Measurements from ENCODE around the gene TMX1. TPM values are rescaled to one million over a fixed set of nuclear protein-coding genes. Genes with fewer than 3 reads are reported as not detected.

Gene TMX1
- total RNA-seq (10 to 100 TPM in 3 of 10 donors, 1 to 10 TPM in 7; 5.6 to 14.5 (median 6.9) TPM), polyA plus RNA-seq (1 to 10 TPM; 4.0 to 6.7 TPM)
- long read RNA-seq, donor 1, transcript TMX1-201 (8 exons, 3,995 nt), result major isoform, 20 of 25 reads
- long read RNA-seq, donor 1, partial matches to known transcripts, result 0 of 25 reads
- long read RNA-seq, donor 1, other reads (novel, unspliced or antisense), result 5 of 25 reads
- long read RNA-seq, donor 2, transcript TMX1-201 (8 exons, 3,995 nt), result major isoform, 18 of 20 reads
- long read RNA-seq, donor 2, partial matches to known transcripts, result 1 of 20 reads
- long read RNA-seq, donor 2, other reads (novel, unspliced or antisense), result 1 of 20 reads
- long read RNA-seq, donor 3, transcript TMX1-201 (8 exons, 3,995 nt), result major isoform, 69 of 72 reads
- long read RNA-seq, donor 3, partial matches to known transcripts, result 1 of 72 reads
- long read RNA-seq, donor 3, other reads (novel, unspliced or antisense), result 2 of 72 reads

GRCh38 chr14:51239813-51240803 is at the start of gene TMX1:
Gene TMX1, plus strand, starts transcription at chr14:51240247. Its CDS starts 46 bp downstream, at chr14:51240293.
- DNase-seq (peak; percentile 94 to 97), ATAC-seq (peak; percentile 99 to 100 (median 100))
- Histone ChIP-seq H3K36me3 (peaks cover 0 to 13% (median 0%) of the 10 kb centered on the region in 9 donors), H3K27ac (peak within 1 kb of the TSS; percentile 16 to 91 (median 81)), H3K9me3 (no peaks in the 10 kb centered on the region), H3K27me3 (no peaks in the 10 kb centered on the region), H3K4me1 (peaks cover 0 to 40% (median 23%) of the 10 kb centered on the region in 9 donors), H3K4me3 (peak within 1 kb of the TSS; percentile 60 to 92 (median 82))
- peak in 2 of 9 donors; percentile 6 to 23 for TF ChIP-seq CTCF (IDR thresholded peaks at IDR 0.05)
- intact Hi-C loops (cut with DNase I), result loop anchor here in 1 of 10 donors (10.0 kb wide), 1 partner anchor 285 kb away; no protein-coding TSS in a partner anchor
- WGBS, 2 donors, result 1% methylated on average over 65 of the region's 65 CpGs

GRCh38 chr14:51201890-51202289 is 38.2 kb upstream of the TMX1 start:
- no peak for ATAC-seq
- Histone ChIP-seq H3K27ac (no peak overlapping the region), H3K36me3 (no peaks in the 10 kb centered on the region), H3K9me3 (no peaks in the 10 kb centered on the region), H3K4me1 (no peaks in the 10 kb centered on the region), H3K27me3 (peaks cover 0 to 3% (median 0%) of the 10 kb centered on the region in 7 donors), H3K4me3 (no peak overlapping the region)
- intact Hi-C loops (cut with DNase I), result loop anchor here in 2 of 10 donors (10.0 kb wide), 2 partner anchors 227 to 237 kb away; no protein-coding TSS in a partner anchor
- no peak for DNase-seq
- WGBS, 2 donors, result 84 to 92% methylated on average over 2 of the region's 2 CpGs
- no peak for TF ChIP-seq CTCF (IDR thresholded peaks at IDR 0.05)

DNA sequence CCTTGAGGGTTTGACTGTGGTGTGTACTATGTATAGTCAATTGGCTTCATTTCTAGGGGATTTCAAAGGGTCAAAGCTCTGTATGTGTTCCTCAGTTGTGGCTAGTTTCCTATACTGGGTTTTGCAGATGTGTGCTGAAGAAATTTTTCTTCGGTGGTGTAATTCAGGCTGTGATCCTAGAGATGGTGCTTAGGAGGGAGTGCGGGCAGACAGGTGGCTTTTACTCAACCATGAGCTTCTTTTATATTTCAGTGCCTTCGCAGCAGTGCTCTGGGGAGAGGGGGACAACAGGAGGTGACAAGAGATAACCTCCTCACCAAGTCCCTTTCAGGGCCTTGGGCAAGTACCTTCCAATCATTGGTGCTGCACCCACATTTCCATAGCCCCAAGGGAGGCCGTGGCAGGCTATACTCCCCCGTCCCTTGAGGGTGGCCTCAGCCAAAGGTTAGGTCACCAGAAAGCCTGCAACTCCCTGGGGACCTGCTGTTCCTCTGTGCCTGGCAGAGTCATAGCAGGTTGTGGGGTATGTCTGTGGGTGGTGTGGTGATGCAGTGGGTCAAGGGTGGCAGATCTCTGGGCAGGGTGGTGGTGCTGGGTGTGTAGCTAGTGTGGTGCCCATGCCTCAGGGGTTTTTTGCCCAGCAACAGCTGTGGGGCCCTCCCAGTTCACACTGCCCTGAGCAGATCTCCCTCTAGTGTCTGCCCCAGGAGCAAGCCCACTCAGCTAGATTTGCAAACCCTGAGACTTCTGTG is 37.0 kb upstream of the TMX1 start:
- no peaks in the 10 kb centered on the region for H3K36me3 ChIP-seq
- H3K27me3 ChIP-seq, result peaks cover 0 to 3% (median 0%) of the 10 kb centered on the region in 7 donors
- H3K9me3 ChIP-seq, result no peaks in the 10 kb centered on the region
- intact Hi-C loops (cut with DNase I), result loop anchor here in 2 of 10 donors (10.0 kb wide), 2 partner anchors 228 to 238 kb away; no protein-coding TSS in a partner anchor
- no peak for TF ChIP-seq CTCF (IDR thresholded peaks at IDR 0.05)
- no peak for DNase-seq
- no peak overlapping the region for H3K27ac ChIP-seq
- ATAC-seq, result no peak
- no peaks in the 10 kb centered on the region for H3K4me1 ChIP-seq
- no peak overlapping the region for H3K4me3 ChIP-seq
- WGBS, 2 donors, result 76 to 85% methylated on average over 5 of the region's 5 CpGs
